WTC11 (cell line): ENCODE results near the gene ELK3. TPM values are rescaled to one million over a fixed set of nuclear protein-coding genes. Genes with fewer than 3 reads are reported as not detected.
A peak's percentile ranks its signal among the peaks of the same experiment; 100 is the strongest.

Experiments
- ATAC-seq: fragments of 200-7000 bp; cut with Tn5 transposase; 2 replicates; pipeline ENCODE4 v1.10.0; 2021; ENCODE audit warnings: mild to moderate bottlenecking, moderate library complexity
- CTCF ChIA-PET: fragments of 300-600 bp; sonication (Branson Sonifier 250); formaldehyde crosslinking; loops from one replicate; lab custom pipeline; 2021; ENCODE audit warnings: antibody characterized with exemption; lab: Charles Lee
- POLR2A ChIA-PET: fragments of 350-600 bp; sonication (Branson Sonifier 250); formaldehyde crosslinking; loops from one replicate; lab custom pipeline; 2021; ENCODE audit warnings: antibody characterized with exemption; lab: Charles Lee
- DNase-seq: peaks from one replicate; pipeline ENCODE4 v3.0.0; 2021; ENCODE audit warnings: low spot score
- H3K27ac Mint-ChIP-seq: 2 replicates; pipeline ENCODE4 v1.8.0; 2021; ENCODE audit warnings: mixed read lengths
- H3K27me3 Mint-ChIP-seq: 2 replicates; pipeline ENCODE4 v1.8.0; 2021; ENCODE audit warnings: low read depth, mild to moderate bottlenecking, moderate library complexity, mixed read lengths
- H3K36me3 Mint-ChIP-seq: 2 replicates; pipeline ENCODE4 v1.8.0; 2021; ENCODE audit warnings: mixed read lengths
- H3K4me1 Mint-ChIP-seq: 2 replicates; pipeline ENCODE4 v1.8.0; 2022; ENCODE audit warnings: mixed read lengths
- H3K4me3 Mint-ChIP-seq: 2 replicates; pipeline ENCODE4 v1.8.0; 2021; ENCODE audit warnings: mild to moderate bottlenecking, moderate library complexity, mixed read lengths
- H3K9me3 Mint-ChIP-seq: 2 replicates; pipeline ENCODE4 v1.8.0; 2021; ENCODE audit warnings: mixed read lengths
- AFF4 ChIP-seq: sonication (generic); formaldehyde crosslinking; IDR thresholded peaks from 2 replicates; pipeline ENCODE4 v1.8.1; 2023; ENCODE audit warnings: mild to moderate bottlenecking, missing genetic modification reagents, borderline replicate concordance
- ATF3 ChIP-seq: sonication (generic); formaldehyde crosslinking; conservative IDR thresholded peaks from 2 replicates; pipeline ENCODE4 v1.8.1; 2022; ENCODE audit warnings: mild to moderate bottlenecking, missing genetic modification reagents
- CBFB ChIP-seq: sonication (generic); formaldehyde crosslinking; IDR thresholded peaks from 2 replicates; pipeline ENCODE4 v1.8.1; 2022; ENCODE audit warnings: mild to moderate bottlenecking, low read depth, missing genetic modification reagents
- E2F4 ChIP-seq: sonication (generic); formaldehyde crosslinking; IDR thresholded peaks from 2 replicates; pipeline ENCODE4 v1.8.1; 2022; ENCODE audit warnings: low read depth, mild to moderate bottlenecking, moderate library complexity, missing genetic modification reagents, borderline replicate concordance
- ETV6 ChIP-seq: sonication (generic); formaldehyde crosslinking; IDR thresholded peaks from 2 replicates; pipeline ENCODE4 v1.8.1; 2022; ENCODE audit warnings: mild to moderate bottlenecking, missing genetic modification reagents
- GTF2I ChIP-seq: fragments of 250-450 bp; sonication (Bioruptor Pico); conservative IDR thresholded peaks from 2 replicates; pipeline ENCODE4 v1.4.0; 2021; ENCODE audit warnings: mild to moderate bottlenecking
- HMGXB4 ChIP-seq: sonication (generic); formaldehyde crosslinking; IDR thresholded peaks from 2 replicates; pipeline ENCODE4 v1.8.1; 2023; ENCODE audit warnings: mild to moderate bottlenecking, moderate library complexity, missing genetic modification reagents
- IRF1 ChIP-seq: sonication (generic); formaldehyde crosslinking; IDR thresholded peaks from 2 replicates; pipeline ENCODE4 v1.8.0; 2023; ENCODE audit warnings: missing genetic modification reagents
- JUN ChIP-seq: sonication (generic); formaldehyde crosslinking; IDR thresholded peaks from 2 replicates; pipeline ENCODE4 v1.8.0; 2023; ENCODE audit warnings: mild to moderate bottlenecking, missing genetic modification reagents
- MAX ChIP-seq: sonication (generic); formaldehyde crosslinking; IDR thresholded peaks from 2 replicates; pipeline ENCODE4 v1.8.0; 2022; ENCODE audit warnings: mild to moderate bottlenecking, missing genetic modification reagents
- MLX ChIP-seq: sonication (generic); formaldehyde crosslinking; IDR thresholded peaks from 2 replicates; pipeline ENCODE4 v1.8.1; 2023; ENCODE audit warnings: mild to moderate bottlenecking, missing genetic modification reagents, moderate library complexity
- MXD4 ChIP-seq: fragments of 250-450 bp; sonication (Bioruptor Pico); IDR thresholded peaks from 2 replicates; pipeline ENCODE4 v1.8.0; 2021; ENCODE audit warnings: mild to moderate bottlenecking, moderate library complexity, borderline replicate concordance
- NFYB ChIP-seq: sonication (generic); formaldehyde crosslinking; conservative IDR thresholded peaks from 2 replicates; pipeline ENCODE4 v1.8.0; 2022; ENCODE audit warnings: low read depth, missing genetic modification reagents
- TCF7 ChIP-seq: sonication (generic); formaldehyde crosslinking; IDR thresholded peaks from 2 replicates; pipeline ENCODE4 v1.8.0; 2022; ENCODE audit warnings: mild to moderate bottlenecking, low read depth, missing genetic modification reagents, moderate library complexity
- ZBTB43 ChIP-seq: sonication (generic); formaldehyde crosslinking; IDR thresholded peaks from 2 replicates; pipeline ENCODE4 v1.8.1; 2023; ENCODE audit warnings: mild to moderate bottlenecking, missing genetic modification reagents
- ZNF532 ChIP-seq: fragments of 250-450 bp; sonication (Bioruptor Pico); IDR thresholded peaks from 2 replicates; pipeline ENCODE4 v1.9.0; 2021; ENCODE audit warnings: mild to moderate bottlenecking, borderline replicate concordance
- ZNF671 ChIP-seq: fragments of 250-450 bp; sonication (Bioruptor Pico); IDR thresholded peaks from 2 replicates; pipeline ENCODE4 v1.8.0; 2021; ENCODE audit warnings: mild to moderate bottlenecking
- total RNA-seq: library from RNA; stranded (reverse); gene quantifications from 3 replicates; pipeline ENCODE4 v1.2.3, GENCODE V29; 2021

Gene ELK3
- total RNA-seq, 1 experiment from 2014 or later = 16.5 TPM

- CTCF ChIA-PET = no interaction called here
- POLR2A ChIA-PET = interaction anchor here (0.6 kb wide), 1 partner anchor 108 kb away, joined by 3 read pairs; no protein-coding TSS in a partner anchor
- TF ChIP-seq ZNF532 = no peak
- TF ChIP-seq HMGXB4 = no peak
- no peak for TF ChIP-seq ZBTB43
- TF ChIP-seq TCF7 (CRISPR knock-in tag) = no peak
- TF ChIP-seq ETV6 (CRISPR knock-in tag) = no peak
- TF ChIP-seq, all 79 proteins: peak for 0
- Mint-ChIP-seq H3K36me3 (no peaks in the 10 kb centered on the region), H3K27me3 (peaks cover 8% of the 10 kb centered on the region; the same call in 1 of the 2 replicates), H3K4me1 (peaks cover 11% of the 10 kb centered on the region), H3K4me3 (peak overlapping the region; percentile 84), H3K9me3 (no peaks in the 10 kb centered on the region), H3K27ac (no peak overlapping the region)
- ATAC-seq (no peak), DNase-seq (no peak)
These were observed 1.1 kb upstream of the ELK3 start for GRCh38 chr12:96192926-96193573.

GRCh38 chr12:96194576-96194889 is 358 bp downstream of the ELK3 start:
- H3K9me3 Mint-ChIP-seq = no peaks in the 10 kb centered on the region
- peaks cover 8% of the 10 kb centered on the region; the same call in 1 of the 2 replicates for H3K27me3 Mint-ChIP-seq
- no peak for ATAC-seq
- H3K27ac Mint-ChIP-seq = peak overlapping the region; percentile 87; the same call in 1 of the 2 replicates
- no peak for DNase-seq
- POLR2A ChIA-PET = no interaction called here
- peak overlapping the region; percentile 95 for H3K4me3 Mint-ChIP-seq
- H3K4me1 Mint-ChIP-seq = peaks cover 14% of the 10 kb centered on the region
- no peaks in the 10 kb centered on the region for H3K36me3 Mint-ChIP-seq
- CTCF ChIA-PET = no interaction called here
- no peak for TF ChIP-seq HMGXB4
- no peak for TF ChIP-seq JUN (CRISPR knock-in tag)
- no peak for TF ChIP-seq GTF2I
- TF ChIP-seq IRF1 = no peak
- TF ChIP-seq NFYB (CRISPR knock-in tag) = no peak
- no peak for TF ChIP-seq MAX (CRISPR knock-in tag)
- TF ChIP-seq AFF4 (CRISPR knock-in tag) = no peak
- TF ChIP-seq MLX (CRISPR knock-in tag) = no peak
- no peak for TF ChIP-seq ZNF671 (CRISPR knock-in tag)
- TF ChIP-seq E2F4 (CRISPR knock-in tag) = no peak
- TF ChIP-seq MXD4 (CRISPR knock-in tag) = no peak
- no peak for TF ChIP-seq CBFB (CRISPR knock-in tag)
- TF ChIP-seq ATF3 (CRISPR knock-in tag) = no peak
